Natural killer cell (primary cell): Measurements from ENCODE around the gene GPC4. TPM values are rescaled to one million over a fixed set of nuclear protein-coding genes. Genes with fewer than 3 reads are reported as not detected.

Experiments
- ATAC-seq, 3 donors: fragments of 150-1000 bp in 2 of 3; fragments of 200-7000 bp in 1 of 3; cut with Tn5 transposase; 1 replicate in 1 of 3; 2 replicates in 2 of 3; pipeline ENCODE4 v1.10.0; 2021; ENCODE audit warnings: mild to moderate bottlenecking in 2 of 3, moderate library complexity in 2 of 3
- DNase-seq, 2 donors: peaks; one replicate each; pipeline versions ENCODE4 v3.0.0 to v3.0.0-alpha.2; 2013 to 2021; ENCODE audit warnings: mixed read lengths in 1 of 2
- H3K27ac ChIP-seq: one replicate; pipeline ENCODE4 v1.5.1; 2013; ENCODE audit warnings: mild to moderate bottlenecking, low read length
- H3K27me3 ChIP-seq: one replicate; pipeline ENCODE4 v1.6.1; 2013; ENCODE audit warnings: low read length; ENCODE audit not compliant: control insufficient read depth, insufficient read depth
- H3K36me3 ChIP-seq: one replicate; pipeline ENCODE4 v1.6.1; 2013; ENCODE audit warnings: low read length; ENCODE audit not compliant: control insufficient read depth, insufficient read depth
- H3K4me1 ChIP-seq: one replicate; pipeline ENCODE4 v1.6.1; 2013; ENCODE audit warnings: low read length; ENCODE audit not compliant: control insufficient read depth, insufficient read depth
- H3K4me3 ChIP-seq: one replicate; pipeline ENCODE4 v1.5.1; 2013; ENCODE audit warnings: low read length
- H3K9me3 ChIP-seq: one replicate; pipeline ENCODE4 v1.6.1; 2013; ENCODE audit warnings: low read length; ENCODE audit not compliant: control insufficient read depth, insufficient read depth
- H3K27ac Mint-ChIP-seq, 2 donors: one replicate each; pipeline ENCODE4 v1.8.0; 2022; ENCODE audit warnings: mild to moderate bottlenecking in 2 of 2, mixed read lengths in 2 of 2, moderate library complexity in 1 of 2
- H3K27me3 Mint-ChIP-seq, 2 donors: one replicate each; pipeline ENCODE4 v1.8.0; 2022; ENCODE audit warnings: low read depth in 2 of 2, mixed read lengths in 2 of 2
- H3K36me3 Mint-ChIP-seq: one replicate; pipeline ENCODE4 v1.8.0; 2022; ENCODE audit warnings: mixed read lengths
- H3K4me1 Mint-ChIP-seq, 2 donors: one replicate each; pipeline ENCODE4 v1.8.0; 2022; ENCODE audit warnings: mixed read lengths in 2 of 2
- H3K4me3 Mint-ChIP-seq: one replicate; pipeline ENCODE4 v1.8.0; 2022; ENCODE audit warnings: mild to moderate bottlenecking, moderate library complexity, mixed read lengths
- H3K9me3 Mint-ChIP-seq, 2 donors: one replicate each; pipeline ENCODE4 v1.8.0; 2022; ENCODE audit warnings: mixed read lengths in 2 of 2
- WGBS: methylation state at CpG from one replicate; pipeline ENCODE4 v1.1.7; 2013; ENCODE audit warnings: missing lambda C conversion rate; ENCODE audit not compliant: insufficient coverage; 5-methylcytosine and 5-hydroxymethylcytosine counted together
- intact Hi-C: fragments of 100-400 bp; cut with micrococcal nuclease; formaldehyde crosslinking; loops from one replicate; pipeline ENCODE4 v1.14.2; 2022
- total RNA-seq, 4 donors: library from RNA; stranded (reverse); fragments of 120-200 nt in 1 of 4; gene quantifications; one replicate each; pipeline versions ENCODE4 v1.2.3 to v1.2.4, GENCODE V29; 2013 to 2022
- TF ChIP-seq, protein P1 (sequence below): fragments of 200-600 bp; IDR thresholded peaks from one replicate; pipeline ENCODE4 v1.8.0; 2022; ENCODE audit warnings: antibody characterized with exemption

Gene GPC4
- total RNA-seq, 3 donors from 2014 or later (not counting 1 experiment from before 2014, with no cell fraction given), result 0.08 TPM; not detected in 2

DNA sequence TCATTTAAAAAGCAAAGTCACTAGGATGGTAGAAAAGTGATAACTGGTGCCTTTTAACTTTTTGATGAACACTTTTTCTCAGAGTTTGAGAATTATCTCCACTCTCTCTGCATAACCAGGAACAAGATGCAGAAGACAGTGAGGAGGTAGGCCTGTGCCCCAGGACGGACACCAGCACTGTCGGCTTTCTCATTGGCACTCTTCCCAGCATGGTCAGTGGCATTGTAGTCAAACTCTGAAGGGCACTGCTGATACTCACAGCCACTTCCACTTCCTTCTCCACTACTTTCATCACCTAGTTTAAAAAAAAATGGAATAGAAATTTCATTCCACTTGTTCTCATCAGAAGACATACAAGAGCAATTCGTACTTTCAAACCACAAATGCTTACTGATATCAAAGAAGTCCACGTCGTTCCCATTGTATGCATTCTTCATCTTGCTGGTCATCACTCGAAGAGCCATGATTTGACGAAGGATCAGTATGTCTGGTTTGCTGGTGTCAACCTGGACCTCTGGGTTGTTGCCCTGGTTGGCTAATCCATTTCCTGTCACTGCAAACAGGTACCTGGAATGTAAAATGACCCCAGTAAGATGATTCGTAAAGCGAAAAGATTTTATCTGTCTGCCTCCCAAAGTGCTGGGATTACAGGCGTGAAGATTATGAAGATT, 112.4 kb downstream of the GPC4 start:
- no peaks in the 10 kb centered on the region for H3K36me3 Mint-ChIP-seq
- ATAC-seq, result no peak
- intact Hi-C loops, result no loop called here
- 88% methylated on average over 7 of the region's 10 CpGs for WGBS
- Histone ChIP-seq H3K36me3 (no peaks in the 10 kb centered on the region), H3K4me3 (no peak overlapping the region), H3K27me3 (no peaks in the 10 kb centered on the region), H3K4me1 (no peaks in the 10 kb centered on the region), H3K27ac (no peak overlapping the region), H3K9me3 (no peaks in the 10 kb centered on the region)
- H3K4me1 Mint-ChIP-seq, result no peaks in the 10 kb centered on the region
- DNase-seq, result no peak
- H3K4me3 Mint-ChIP-seq, result no peak overlapping the region
- H3K9me3 Mint-ChIP-seq, result no peaks in the 10 kb centered on the region
- H3K27me3 Mint-ChIP-seq, result peaks cover 2 to 7% of the 10 kb centered on the region in 2 donors
- TF ChIP-seq, protein P1, sequence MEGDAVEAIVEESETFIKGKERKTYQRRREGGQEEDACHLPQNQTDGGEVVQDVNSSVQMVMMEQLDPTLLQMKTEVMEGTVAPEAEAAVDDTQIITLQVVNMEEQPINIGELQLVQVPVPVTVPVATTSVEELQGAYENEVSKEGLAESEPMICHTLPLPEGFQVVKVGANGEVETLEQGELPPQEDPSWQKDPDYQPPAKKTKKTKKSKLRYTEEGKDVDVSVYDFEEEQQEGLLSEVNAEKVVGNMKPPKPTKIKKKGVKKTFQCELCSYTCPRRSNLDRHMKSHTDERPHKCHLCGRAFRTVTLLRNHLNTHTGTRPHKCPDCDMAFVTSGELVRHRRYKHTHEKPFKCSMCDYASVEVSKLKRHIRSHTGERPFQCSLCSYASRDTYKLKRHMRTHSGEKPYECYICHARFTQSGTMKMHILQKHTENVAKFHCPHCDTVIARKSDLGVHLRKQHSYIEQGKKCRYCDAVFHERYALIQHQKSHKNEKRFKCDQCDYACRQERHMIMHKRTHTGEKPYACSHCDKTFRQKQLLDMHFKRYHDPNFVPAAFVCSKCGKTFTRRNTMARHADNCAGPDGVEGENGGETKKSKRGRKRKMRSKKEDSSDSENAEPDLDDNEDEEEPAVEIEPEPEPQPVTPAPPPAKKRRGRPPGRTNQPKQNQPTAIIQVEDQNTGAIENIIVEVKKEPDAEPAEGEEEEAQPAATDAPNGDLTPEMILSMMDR, result no peak
- no peak overlapping the region for H3K27ac Mint-ChIP-seq

DNA sequence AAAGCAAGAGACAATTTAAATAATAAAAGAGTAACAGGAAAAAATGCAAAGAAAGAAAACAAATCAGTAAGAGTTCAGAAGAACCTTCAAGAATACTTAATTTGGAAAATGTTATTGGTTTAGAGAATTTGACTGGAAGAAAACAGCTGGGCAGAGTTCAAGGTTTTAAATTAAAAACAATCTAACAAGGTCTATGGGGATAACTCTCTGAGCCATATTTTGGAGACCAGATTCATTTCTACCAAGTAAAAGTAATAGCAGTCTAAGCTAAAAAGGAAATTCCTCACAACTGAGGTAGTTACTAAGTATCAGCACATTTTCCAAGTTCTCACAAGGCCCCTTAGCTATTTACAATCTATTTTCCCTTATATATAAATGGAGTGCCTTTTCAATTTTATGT, 114.7 kb downstream of the GPC4 start:
- Histone ChIP-seq H3K4me1 (no peaks in the 10 kb centered on the region), H3K27me3 (no peaks in the 10 kb centered on the region), H3K36me3 (no peaks in the 10 kb centered on the region), H3K4me3 (no peak overlapping the region), H3K27ac (no peak overlapping the region), H3K9me3 (no peaks in the 10 kb centered on the region)
- H3K27me3 Mint-ChIP-seq, result peaks cover 2 to 7% of the 10 kb centered on the region in 2 donors
- TF ChIP-seq, protein P1, result no peak
- intact Hi-C loops, result no loop called here
- H3K4me3 Mint-ChIP-seq, result no peak overlapping the region
- no peak for DNase-seq
- no peak overlapping the region for H3K27ac Mint-ChIP-seq
- no peaks in the 10 kb centered on the region for H3K9me3 Mint-ChIP-seq
- no peak for ATAC-seq
- H3K4me1 Mint-ChIP-seq, result no peaks in the 10 kb centered on the region
- no peaks in the 10 kb centered on the region for H3K36me3 Mint-ChIP-seq

DNA sequence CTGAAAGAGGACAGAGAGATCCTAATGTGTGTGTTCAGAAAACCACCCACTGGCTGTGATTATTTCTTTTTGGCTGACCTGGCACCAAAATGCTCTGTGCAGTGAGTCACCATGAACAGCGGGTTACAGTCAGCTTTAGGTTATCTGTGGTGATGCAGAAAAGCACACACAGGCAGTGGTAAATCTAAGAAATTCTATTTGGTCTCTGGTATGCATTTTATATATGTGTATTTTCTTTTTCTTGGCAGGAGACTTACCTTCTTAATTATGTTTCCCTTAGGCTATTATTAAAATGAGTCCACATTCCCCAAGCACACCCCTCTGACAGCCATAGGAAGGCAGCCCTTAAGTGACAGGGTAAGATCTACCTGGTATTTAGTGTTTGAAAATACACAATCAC, 118.0 kb downstream of the GPC4 start:
- peaks cover 0 to 5% of the 10 kb centered on the region in 2 donors for H3K27me3 Mint-ChIP-seq
- H3K9me3 Mint-ChIP-seq, result no peaks in the 10 kb centered on the region
- H3K4me3 Mint-ChIP-seq, result no peak overlapping the region
- no peaks in the 10 kb centered on the region for H3K9me3 ChIP-seq
- intact Hi-C loops, result no loop called here
- ATAC-seq, result no peak
- no peaks in the 10 kb centered on the region for H3K4me1 ChIP-seq
- H3K4me1 Mint-ChIP-seq, result no peaks in the 10 kb centered on the region
- TF ChIP-seq, protein P1, result no peak
- no peak for DNase-seq
- no peaks in the 10 kb centered on the region for H3K36me3 Mint-ChIP-seq
- no peaks in the 10 kb centered on the region for H3K27me3 ChIP-seq
- H3K4me3 ChIP-seq, result no peak overlapping the region
- H3K27ac Mint-ChIP-seq, result no peak overlapping the region
- WGBS, result 89% methylated on average over 1 of the region's 1 CpG
- H3K27ac ChIP-seq, result no peak overlapping the region
- no peaks in the 10 kb centered on the region for H3K36me3 ChIP-seq

DNA sequence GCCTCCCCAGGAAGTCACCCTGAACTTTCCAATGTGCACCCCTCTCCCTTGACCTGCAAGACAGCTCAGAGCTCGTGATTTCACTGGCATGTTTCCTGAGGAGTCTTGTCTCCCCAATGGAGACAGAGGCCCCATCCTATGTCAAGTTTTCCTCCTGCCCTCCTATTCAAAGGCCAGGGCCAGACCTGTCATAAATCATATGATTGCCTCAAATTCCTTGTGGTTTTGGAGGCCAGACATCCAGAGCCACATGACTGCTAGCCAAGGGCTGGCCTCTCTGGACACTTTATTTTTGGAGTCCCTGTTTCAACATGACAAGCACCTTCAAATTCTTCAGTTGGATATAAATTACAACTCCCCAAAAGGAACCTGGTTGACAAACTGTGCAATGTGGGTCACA, 121.2 kb downstream of the GPC4 start:
- 67% methylated on average over 1 of the region's 1 CpG for WGBS
- no peak overlapping the region for H3K27ac Mint-ChIP-seq
- no peaks in the 10 kb centered on the region for H3K9me3 ChIP-seq

More for the DNA sequence above, 121.2 kb downstream of the GPC4 start:
- Histone ChIP-seq H3K4me1 (no peaks in the 10 kb centered on the region), H3K4me3 (no peak overlapping the region), H3K36me3 (no peaks in the 10 kb centered on the region), H3K27me3 (no peaks in the 10 kb centered on the region), H3K27ac (no peak overlapping the region)
- intact Hi-C loops, result no loop called here
- peaks cover 0 to 5% of the 10 kb centered on the region in 2 donors for H3K27me3 Mint-ChIP-seq
- ATAC-seq, result no peak
- H3K4me1 Mint-ChIP-seq, result no peaks in the 10 kb centered on the region
- no peaks in the 10 kb centered on the region for H3K36me3 Mint-ChIP-seq
- no peak for DNase-seq
- TF ChIP-seq, protein P1, result no peak
- H3K9me3 Mint-ChIP-seq, result no peaks in the 10 kb centered on the region
- no peak overlapping the region for H3K4me3 Mint-ChIP-seq
